T-helper 2 cell treated with Interferon-gamma antibody and Interleukin-4, amounts not matched to agents 5 μg/mL and 100 μg/mL, for 36 hours (primary cell): ENCODE data around the gene EIF4E3.

ENCODE experiments used
- DNase-seq: peaks from one replicate; pipeline ENCODE4 v3.0.0; 2021; ENCODE audit warnings: low spot score
- H3K27ac Mint-ChIP-seq: one replicate; pipeline ENCODE4 v1.8.0; 2021; ENCODE audit warnings: mild to moderate bottlenecking, mixed read lengths
- H3K27me3 Mint-ChIP-seq: one replicate; pipeline ENCODE4 v1.8.0; 2021; ENCODE audit warnings: low read depth, mixed read lengths
- H3K36me3 Mint-ChIP-seq: one replicate; pipeline ENCODE4 v1.8.0; 2021; ENCODE audit warnings: low read depth, mixed read lengths
- H3K4me1 Mint-ChIP-seq: one replicate; pipeline ENCODE4 v1.8.0; 2021; ENCODE audit warnings: low read depth, mixed read lengths
- H3K4me3 Mint-ChIP-seq: one replicate; pipeline ENCODE4 v1.8.0; 2022; ENCODE audit warnings: mild to moderate bottlenecking, moderate library complexity, mixed read lengths
- H3K9me3 Mint-ChIP-seq: one replicate; pipeline ENCODE4 v1.8.0; 2021; ENCODE audit warnings: mixed read lengths

Gene EIF4E3

DNA sequence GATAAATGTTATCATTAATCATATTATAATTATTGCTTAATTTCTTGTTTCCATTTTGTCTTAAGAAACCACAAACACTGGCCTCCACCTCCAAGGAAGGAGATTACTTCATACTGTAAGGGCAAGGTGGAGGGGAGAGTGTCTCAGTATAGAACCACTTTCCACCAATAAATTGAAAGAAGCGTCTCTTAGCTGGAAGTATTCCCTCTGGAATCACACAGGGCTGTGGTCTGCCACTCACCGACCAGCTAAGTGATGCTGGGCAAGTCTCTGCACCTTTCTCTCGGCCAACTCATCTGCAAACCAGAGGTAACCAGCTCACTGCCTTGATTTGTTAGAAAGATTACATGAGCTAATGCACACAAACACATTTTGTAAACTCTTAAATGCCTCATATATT, 63.1 kb downstream of the EIF4E3 start:
- peaks cover 6% of the 10 kb centered on the region for H3K4me1 Mint-ChIP-seq
- peaks cover 11% of the 10 kb centered on the region for H3K36me3 Mint-ChIP-seq
- DNase-seq = no peak
- peaks cover 11% of the 10 kb centered on the region for H3K9me3 Mint-ChIP-seq
- H3K27ac Mint-ChIP-seq = no peak overlapping the region
- peaks cover 3% of the 10 kb centered on the region for H3K27me3 Mint-ChIP-seq
- H3K4me3 Mint-ChIP-seq = no peak overlapping the region

DNA sequence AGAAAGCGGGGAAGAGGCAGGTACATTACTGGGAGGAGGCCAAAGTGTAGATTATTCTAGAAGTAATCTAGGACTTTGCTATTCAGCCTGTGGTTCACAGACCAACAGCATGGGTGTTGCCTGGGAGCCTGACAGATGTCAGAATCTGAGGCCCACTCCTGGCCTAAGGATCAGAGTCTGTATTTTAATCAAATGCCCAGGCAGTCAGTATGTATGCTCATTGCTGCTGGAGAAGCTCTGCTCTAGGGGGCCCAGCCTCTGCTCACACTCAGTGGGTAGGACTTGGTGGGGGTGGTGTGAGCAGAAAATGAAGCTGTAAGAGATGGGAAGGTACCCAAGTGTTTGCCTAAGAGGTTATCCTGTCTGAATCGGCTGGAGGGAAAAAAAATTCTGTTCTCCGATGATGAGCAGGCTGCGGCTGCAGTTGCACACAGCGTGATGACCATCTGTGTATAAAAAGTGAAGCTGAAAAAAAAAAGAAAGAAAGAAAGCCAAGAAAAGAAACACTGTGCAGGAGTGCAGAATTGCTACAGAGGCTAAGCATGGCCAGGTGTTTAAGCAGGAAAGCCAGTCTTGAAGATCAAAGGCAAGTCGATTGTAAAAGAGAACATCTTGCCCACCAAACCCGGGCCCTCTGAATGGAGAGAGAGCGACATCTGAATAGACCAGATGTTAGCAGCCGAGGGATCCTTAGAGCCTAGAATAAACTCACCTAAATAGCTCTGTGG, 65.2 kb downstream of the EIF4E3 start:
- no peak for DNase-seq
- no peaks in the 10 kb centered on the region for H3K9me3 Mint-ChIP-seq
- H3K4me1 Mint-ChIP-seq = peaks cover 6% of the 10 kb centered on the region
- no peak overlapping the region for H3K27ac Mint-ChIP-seq
- H3K27me3 Mint-ChIP-seq = no peaks in the 10 kb centered on the region
- H3K4me3 Mint-ChIP-seq = no peak overlapping the region
- peaks cover 2% of the 10 kb centered on the region for H3K36me3 Mint-ChIP-seq

DNA sequence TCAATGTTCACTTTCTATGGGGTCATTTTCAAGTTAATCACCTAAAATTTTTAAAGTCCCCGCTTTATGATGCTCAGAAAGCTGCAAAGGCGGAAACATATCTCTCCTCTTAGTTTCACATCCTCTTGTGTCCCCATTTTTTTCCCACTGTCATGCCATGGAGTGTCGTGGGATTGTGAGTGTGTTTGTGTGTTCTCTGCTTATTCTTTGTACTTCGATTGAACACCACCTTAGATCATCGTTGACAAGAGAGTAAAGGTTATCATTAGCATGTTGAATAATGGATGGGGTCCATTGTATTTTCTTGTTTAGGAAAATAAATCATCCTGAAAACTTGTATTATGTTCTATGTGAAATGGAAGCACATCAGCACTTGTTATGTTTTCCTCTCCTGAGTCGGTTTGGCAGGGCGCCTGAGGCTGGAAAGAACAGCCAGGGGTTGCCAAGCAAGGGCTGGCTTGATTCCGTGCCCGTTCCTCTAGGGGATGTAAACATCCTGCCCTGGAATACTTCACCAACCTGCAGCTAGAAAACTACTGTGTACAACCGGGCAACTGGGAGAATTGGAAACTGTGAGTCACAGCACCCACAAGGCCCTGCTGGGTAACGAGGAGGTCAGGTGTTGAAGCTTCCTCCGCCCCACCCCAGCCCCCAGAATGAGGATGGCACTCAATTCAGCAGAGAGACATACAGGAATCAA, 67.2 kb downstream of the EIF4E3 start:
- no peak overlapping the region for H3K27ac Mint-ChIP-seq
- DNase-seq = no peak
- H3K36me3 Mint-ChIP-seq = no peaks in the 10 kb centered on the region
- H3K27me3 Mint-ChIP-seq = no peaks in the 10 kb centered on the region
- H3K4me1 Mint-ChIP-seq = peaks cover 6% of the 10 kb centered on the region
- no peaks in the 10 kb centered on the region for H3K9me3 Mint-ChIP-seq
- H3K4me3 Mint-ChIP-seq = no peak overlapping the region

DNA sequence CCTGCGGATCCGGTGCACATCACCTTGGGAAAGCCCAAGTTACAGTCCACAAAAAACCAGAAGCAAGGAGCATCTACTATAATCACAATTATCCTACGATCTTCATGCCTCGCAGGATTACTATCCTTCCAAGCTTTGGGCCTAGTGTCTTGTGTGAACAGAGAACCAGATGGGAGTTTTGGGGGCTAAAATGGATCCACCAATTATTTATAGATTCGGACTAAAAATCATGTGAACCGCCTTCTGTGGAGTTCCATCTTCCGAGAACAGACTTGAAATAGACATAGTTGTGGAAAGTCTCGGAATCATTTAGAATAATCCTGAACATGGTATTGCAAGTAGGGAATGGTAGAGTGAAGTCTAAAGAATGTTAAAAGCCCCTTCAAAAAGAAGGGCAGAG, 70.1 kb downstream of the EIF4E3 start:
- H3K4me1 Mint-ChIP-seq = peaks cover 3% of the 10 kb centered on the region
- H3K27ac Mint-ChIP-seq = no peak overlapping the region
- H3K4me3 Mint-ChIP-seq = no peak overlapping the region
- DNase-seq = no peak
- H3K27me3 Mint-ChIP-seq = no peaks in the 10 kb centered on the region
- no peaks in the 10 kb centered on the region for H3K36me3 Mint-ChIP-seq
- H3K9me3 Mint-ChIP-seq = no peaks in the 10 kb centered on the region

DNA sequence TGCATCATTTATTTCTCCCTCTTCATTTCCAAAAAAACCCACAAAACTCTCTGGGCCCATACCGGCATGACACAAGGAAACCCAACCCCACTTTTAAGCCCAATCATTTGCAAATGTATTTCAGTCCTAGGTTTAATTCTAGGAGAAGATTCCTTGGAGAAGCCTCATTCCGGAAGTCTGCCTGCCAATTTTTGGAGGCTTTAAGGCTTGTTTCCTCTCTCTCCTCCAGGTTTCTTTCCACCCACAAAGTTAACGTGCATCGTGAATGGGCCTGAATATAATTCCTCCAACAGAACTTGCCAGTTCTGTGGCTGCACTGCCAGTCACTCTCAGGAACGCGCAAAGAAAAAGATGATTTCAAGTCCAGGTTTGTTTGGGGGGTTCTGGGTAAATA, 71.8 kb downstream of the EIF4E3 start:
- Mint-ChIP-seq H3K9me3 (no peaks in the 10 kb centered on the region), H3K4me3 (no peak overlapping the region), H3K4me1 (peaks cover 3% of the 10 kb centered on the region), H3K27ac (no peak overlapping the region), H3K27me3 (no peaks in the 10 kb centered on the region), H3K36me3 (no peaks in the 10 kb centered on the region)
- DNase-seq = no peak

DNA sequence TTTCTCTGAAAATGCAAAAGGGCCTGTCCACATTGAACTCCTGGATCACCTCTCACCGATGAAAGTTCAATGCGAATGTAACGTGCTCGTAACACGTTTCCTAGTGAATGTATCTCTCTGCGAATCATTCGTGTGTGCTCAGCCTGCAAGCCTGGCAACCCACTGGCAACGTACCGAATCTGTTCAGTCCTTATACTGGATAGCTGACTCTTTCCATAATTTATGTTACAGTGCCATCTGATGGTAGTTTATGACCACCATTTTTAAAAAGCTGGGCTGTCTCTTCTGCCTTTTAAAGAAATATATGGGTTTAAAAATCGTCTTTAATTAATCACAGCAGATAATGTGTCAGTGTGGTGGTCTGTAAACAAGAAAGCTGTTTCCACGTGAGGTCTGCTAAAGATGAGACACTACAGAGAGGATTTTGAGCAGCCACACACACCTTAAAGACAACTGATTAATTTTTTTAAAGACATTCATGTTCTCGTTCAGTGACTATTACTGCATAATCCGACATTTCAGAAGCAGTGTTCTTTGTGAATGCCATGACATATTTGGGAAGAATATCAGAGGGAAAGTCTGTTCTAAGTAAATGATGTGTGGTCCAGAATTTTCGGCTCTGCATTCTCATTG, 72.3 kb downstream of the EIF4E3 start:
- no peaks in the 10 kb centered on the region for H3K9me3 Mint-ChIP-seq
- no peaks in the 10 kb centered on the region for H3K27me3 Mint-ChIP-seq
- H3K36me3 Mint-ChIP-seq = no peaks in the 10 kb centered on the region
- H3K4me3 Mint-ChIP-seq = no peak overlapping the region
- no peak for DNase-seq
- H3K4me1 Mint-ChIP-seq = peaks cover 3% of the 10 kb centered on the region
- H3K27ac Mint-ChIP-seq = no peak overlapping the region

DNA sequence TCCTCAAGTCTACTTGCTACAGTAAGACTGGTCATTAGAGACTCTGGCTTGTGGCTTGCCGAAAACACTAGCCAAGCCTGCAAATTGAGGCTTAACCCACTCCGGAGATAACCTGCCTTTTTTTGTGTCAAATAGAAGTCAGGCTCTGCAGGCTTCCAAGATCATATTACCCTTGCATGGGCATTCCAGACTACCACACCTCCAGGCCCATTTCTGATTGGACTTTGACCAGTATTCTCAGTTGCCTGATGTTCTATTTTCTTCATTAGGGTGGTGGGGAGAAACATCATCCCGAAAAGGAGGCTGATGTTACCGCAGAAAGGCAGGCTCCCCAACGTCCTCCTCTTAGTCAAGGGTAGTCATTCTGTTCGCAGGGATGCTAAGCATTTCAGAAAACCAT, 73.6 kb downstream of the EIF4E3 start:
- Mint-ChIP-seq H3K4me3 (no peak overlapping the region), H3K27me3 (no peaks in the 10 kb centered on the region), H3K36me3 (no peaks in the 10 kb centered on the region), H3K9me3 (no peaks in the 10 kb centered on the region), H3K4me1 (peaks cover 3% of the 10 kb centered on the region), H3K27ac (no peak overlapping the region)
- no peak for DNase-seq

DNA sequence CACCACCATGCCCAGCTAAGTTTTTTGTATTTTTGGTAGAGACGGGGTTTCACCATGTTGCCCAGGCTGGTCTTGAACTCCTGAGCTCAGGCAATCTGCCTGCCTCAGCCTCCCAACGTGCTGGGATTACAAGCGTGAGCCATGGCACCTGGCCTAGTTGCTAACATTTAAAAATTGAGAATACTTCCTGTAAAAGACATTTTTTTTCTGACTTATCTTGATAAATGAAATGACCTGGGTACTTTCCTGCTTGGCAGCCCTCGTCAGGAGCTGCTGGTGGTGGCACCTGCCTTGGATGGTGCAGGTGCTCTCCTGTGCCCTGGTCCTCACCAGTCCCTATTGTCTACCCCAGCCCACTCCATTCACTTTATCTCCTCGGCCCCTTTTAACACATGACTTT, 74.8 kb downstream of the EIF4E3 start:
- H3K36me3 Mint-ChIP-seq = no peaks in the 10 kb centered on the region

DNA sequence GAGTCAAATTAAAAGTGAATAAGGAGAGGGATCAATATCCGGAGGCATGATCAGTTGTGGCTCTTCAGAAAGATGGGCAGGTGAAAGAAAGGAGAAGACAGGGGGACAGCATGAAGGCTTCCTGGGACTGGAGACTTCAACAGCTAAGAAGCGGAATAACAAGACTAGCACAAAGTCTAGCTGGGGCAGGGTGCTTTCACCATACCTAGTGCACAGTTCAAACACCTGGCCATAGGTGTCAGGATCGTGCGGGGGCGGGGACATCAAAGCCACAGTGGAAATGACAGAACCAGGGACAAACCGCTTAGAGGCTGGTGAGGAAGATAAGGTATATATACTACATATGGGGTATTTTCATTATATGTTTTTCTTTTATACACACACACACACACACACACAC, 75.4 kb downstream of the EIF4E3 start:
- H3K4me3 Mint-ChIP-seq = no peak overlapping the region
- no peak overlapping the region for H3K27ac Mint-ChIP-seq
- no peaks in the 10 kb centered on the region for H3K36me3 Mint-ChIP-seq
- peaks cover 3% of the 10 kb centered on the region for H3K4me1 Mint-ChIP-seq
- no peaks in the 10 kb centered on the region for H3K9me3 Mint-ChIP-seq
- no peaks in the 10 kb centered on the region for H3K27me3 Mint-ChIP-seq
- no peak for DNase-seq

More for the DNA sequence above, 74.8 kb downstream of the EIF4E3 start:
- Mint-ChIP-seq H3K27me3 (no peaks in the 10 kb centered on the region), H3K4me1 (peaks cover 3% of the 10 kb centered on the region), H3K9me3 (no peaks in the 10 kb centered on the region), H3K4me3 (no peak overlapping the region), H3K27ac (no peak overlapping the region)
- DNase-seq = no peak

DNA sequence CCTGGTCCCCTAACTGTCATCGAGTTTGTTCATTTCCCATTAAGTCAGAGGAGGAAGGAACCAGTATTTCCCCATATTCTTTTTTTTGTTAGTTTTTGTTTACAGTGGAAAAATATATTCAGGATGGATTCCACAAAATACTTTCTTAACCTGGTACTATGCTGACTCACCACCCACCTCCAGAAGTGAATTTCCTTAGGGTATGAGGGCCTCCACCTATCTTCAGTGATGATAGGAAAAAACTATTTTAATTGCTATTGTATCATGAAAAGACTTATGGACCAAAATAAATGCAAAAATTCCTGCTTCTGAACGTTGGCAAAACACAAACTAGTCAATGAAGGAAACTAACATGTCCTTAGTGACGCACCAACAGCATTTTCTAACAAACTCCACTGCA, 77.5 kb downstream of the EIF4E3 start:
- H3K4me1 Mint-ChIP-seq = peaks cover 2% of the 10 kb centered on the region
- no peak overlapping the region for H3K4me3 Mint-ChIP-seq
- no peaks in the 10 kb centered on the region for H3K36me3 Mint-ChIP-seq
- H3K9me3 Mint-ChIP-seq = no peaks in the 10 kb centered on the region
- no peak for DNase-seq
- H3K27ac Mint-ChIP-seq = no peak overlapping the region
- no peaks in the 10 kb centered on the region for H3K27me3 Mint-ChIP-seq

DNA sequence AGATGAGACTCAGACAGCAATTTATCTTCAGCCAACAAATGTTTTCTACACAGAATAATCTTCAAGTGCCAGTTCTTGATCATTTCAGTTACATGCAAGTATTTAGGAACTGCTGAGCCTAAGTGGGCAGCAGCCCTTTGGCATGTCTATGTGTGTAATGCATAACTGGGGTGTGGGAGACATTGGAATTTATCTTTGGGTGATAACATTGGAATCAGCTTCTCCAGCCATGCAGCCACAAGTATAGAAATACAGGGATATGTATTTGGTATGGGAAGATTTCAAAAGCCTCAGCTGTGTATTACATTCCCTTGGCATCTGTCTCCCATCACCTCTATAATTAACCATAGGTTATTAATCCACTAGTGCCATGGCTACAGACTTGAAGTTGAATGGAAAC, 78.2 kb downstream of the EIF4E3 start:
- no peak for DNase-seq
- Mint-ChIP-seq H3K4me1 (no peaks in the 10 kb centered on the region), H3K27me3 (no peaks in the 10 kb centered on the region), H3K9me3 (no peaks in the 10 kb centered on the region), H3K27ac (no peak overlapping the region), H3K4me3 (no peak overlapping the region), H3K36me3 (no peaks in the 10 kb centered on the region)

DNA sequence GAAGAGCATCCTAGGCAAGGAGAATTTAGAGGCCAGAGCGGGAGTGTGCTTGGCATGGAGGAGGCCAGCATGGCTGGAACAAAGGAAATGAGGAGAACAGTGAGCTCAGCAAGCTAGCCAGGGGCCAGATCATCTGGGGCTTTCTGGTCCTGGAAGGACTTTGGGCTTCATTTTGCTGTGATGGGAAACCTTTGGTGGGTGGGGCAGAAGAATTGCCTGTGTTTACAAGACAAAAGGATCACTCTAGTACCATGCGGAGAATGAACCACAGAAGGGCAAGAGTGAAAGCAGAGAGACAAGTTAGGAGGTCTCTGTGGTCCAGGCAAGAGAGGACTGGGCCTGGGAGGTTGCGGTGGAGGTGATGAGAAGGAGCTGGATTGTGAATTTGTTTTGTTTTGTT, 80.1 kb downstream of the EIF4E3 start:
- H3K36me3 Mint-ChIP-seq = no peaks in the 10 kb centered on the region
- H3K9me3 Mint-ChIP-seq = no peaks in the 10 kb centered on the region
- DNase-seq = no peak
- H3K27me3 Mint-ChIP-seq = no peaks in the 10 kb centered on the region
- no peak overlapping the region for H3K27ac Mint-ChIP-seq
- no peaks in the 10 kb centered on the region for H3K4me1 Mint-ChIP-seq
- H3K4me3 Mint-ChIP-seq = no peak overlapping the region

DNA sequence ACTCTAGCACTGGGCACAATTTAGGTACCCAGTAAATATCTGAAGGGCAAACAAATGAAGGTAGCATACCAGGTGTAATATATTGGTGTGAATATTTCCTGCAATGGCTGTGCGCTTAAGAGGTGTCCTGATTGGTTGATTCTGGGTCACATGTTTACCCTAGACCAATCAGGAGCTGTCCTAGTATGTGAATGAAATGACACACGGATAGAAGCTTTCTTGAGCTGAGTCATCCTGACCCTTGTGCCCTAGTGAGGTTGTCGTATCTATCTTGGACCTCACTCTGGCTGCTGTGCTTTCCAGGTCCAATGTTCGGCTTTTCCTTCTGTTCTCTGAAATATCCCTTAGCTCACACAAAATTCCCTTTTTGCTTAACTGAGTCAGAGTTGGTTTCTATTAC, 83.5 kb downstream of the EIF4E3 start:
- Mint-ChIP-seq H3K27me3 (no peaks in the 10 kb centered on the region), H3K4me3 (no peak overlapping the region), H3K9me3 (no peaks in the 10 kb centered on the region), H3K36me3 (no peaks in the 10 kb centered on the region), H3K4me1 (no peaks in the 10 kb centered on the region), H3K27ac (no peak overlapping the region)
- no peak for DNase-seq

DNA sequence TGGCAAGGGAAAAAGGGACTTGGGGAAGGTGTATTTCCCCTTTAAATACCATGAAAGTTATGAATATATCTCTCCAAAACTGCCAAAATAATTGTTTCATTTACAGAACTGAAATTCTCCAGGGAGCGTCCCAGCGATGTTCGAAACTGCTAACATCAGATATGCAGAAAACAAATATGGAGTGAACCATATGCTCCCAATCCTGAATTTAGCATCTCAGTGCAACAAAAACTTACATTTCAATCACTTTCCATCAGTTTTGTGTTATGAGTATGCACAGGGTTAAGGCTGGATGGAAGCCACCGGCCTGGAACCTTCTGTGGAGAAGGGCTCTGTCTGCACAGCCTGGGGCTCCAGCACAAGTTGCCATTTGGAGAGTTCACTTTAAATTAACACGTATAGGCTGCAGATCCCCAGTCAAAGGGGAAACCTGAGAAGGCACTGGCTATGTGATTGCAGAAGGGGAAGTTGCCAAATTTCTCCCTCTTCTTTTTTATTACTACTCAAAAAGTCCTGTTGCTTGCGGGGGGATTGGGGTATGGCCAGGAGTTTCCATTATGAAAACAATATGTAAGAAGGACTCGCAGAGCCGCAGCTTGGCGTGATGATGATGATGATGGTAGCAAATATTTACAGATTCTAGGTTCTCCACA, 84.7 kb downstream of the EIF4E3 start:
- DNase-seq = no peak

More for the DNA sequence above, 84.7 kb downstream of the EIF4E3 start:
- Mint-ChIP-seq H3K4me3 (no peak overlapping the region), H3K27me3 (no peaks in the 10 kb centered on the region), H3K9me3 (no peaks in the 10 kb centered on the region), H3K4me1 (no peaks in the 10 kb centered on the region), H3K36me3 (no peaks in the 10 kb centered on the region), H3K27ac (no peak overlapping the region)
